Retinal pigment epithelial cell (primary cell): ENCODE data around the gene DST.

Experiments
- DNase-seq: peaks from one replicate; pipeline ENCODE4 v3.0.0-alpha.2; 2010; ENCODE audit warnings: low read depth
- H3K4me3 ChIP-seq: 2 replicates; pipeline ENCODE4 v1.5.1; 2011; ENCODE audit warnings: mild to moderate bottlenecking, low read length, control low read depth, moderate library complexity
- CTCF ChIP-seq: conservative IDR thresholded peaks from 2 replicates; pipeline ENCODE4 v1.5.1; 2011; ENCODE audit warnings: low read depth, low read length, control low read depth, inconsistent platforms

The DST gene

GRCh38 chr6:56537223-56537770 is 105.4 kb downstream of the DST start:
- no peak for TF ChIP-seq CTCF
- no peak overlapping the region for H3K4me3 ChIP-seq
- DNase-seq = no peak

GRCh38 chr6:56536536-56536935 is 106.2 kb downstream of the DST start:
- TF ChIP-seq CTCF = no peak

GRCh38 chr6:56535626-56536025 is 107.1 kb downstream of the DST start:
- DNase-seq = no peak
- no peak overlapping the region for H3K4me3 ChIP-seq
- no peak for TF ChIP-seq CTCF

More at GRCh38 chr6:56536536-56536935, 106.2 kb downstream of the DST start:
- H3K4me3 ChIP-seq = no peak overlapping the region
- DNase-seq = no peak

- no peak overlapping the region for H3K4me3 ChIP-seq
- no peak for DNase-seq
- TF ChIP-seq CTCF = no peak
Observed at GRCh38 chr6:56534680-56535419, 107.8 kb downstream of the DST start.

GRCh38 chr6:56532766-56533551 is 109.7 kb downstream of the DST start:
- no peak overlapping the region for H3K4me3 ChIP-seq
- DNase-seq = no peak
- no peak for TF ChIP-seq CTCF

- no peak for DNase-seq
- no peak overlapping the region for H3K4me3 ChIP-seq
- TF ChIP-seq CTCF = no peak
Observed at GRCh38 chr6:56531839-56532595, 110.7 kb downstream of the DST start.
